CD4-positive, alpha-beta memory T cell (primary cell): ENCODE results near the gene NAV3. TPM values are rescaled to one million over a fixed set of nuclear protein-coding genes. Genes with fewer than 3 reads are reported as not detected.

Source experiments
- CTCF ChIA-PET: fragments of 350-600 bp; sonication (Branson Sonifier 250); formaldehyde crosslinking; loops from one replicate; lab custom pipeline; 2021; ENCODE audit warnings: inconsistent platforms; ENCODE audit not compliant: partially characterized antibody; lab: Charles Lee
- POLR2A ChIA-PET: fragments of 350-600 bp; sonication (Branson Sonifier 250); formaldehyde crosslinking; loops from one replicate; lab custom pipeline; 2021; ENCODE audit not compliant: partially characterized antibody; lab: Charles Lee
- DNase-seq, 5 donors: peaks; one replicate each; pipeline versions ENCODE4 v3.0.0 to v3.0.0-alpha.2; 2020 to 2022; ENCODE audit warnings: mixed read lengths in 1 of 5
- H3K27ac ChIP-seq: one replicate; pipeline ENCODE4 v1.7.0; 2013; ENCODE audit warnings: low read depth, low read length
- H3K27me3 ChIP-seq: 2 replicates; pipeline ENCODE4 v1.7.0; 2013; ENCODE audit warnings: mild to moderate bottlenecking, low read length, moderate library complexity; ENCODE audit not compliant: insufficient read depth
- H3K36me3 ChIP-seq: 2 replicates; pipeline ENCODE4 v1.7.0; 2013; ENCODE audit warnings: mild to moderate bottlenecking, low read length, moderate library complexity; ENCODE audit not compliant: insufficient read depth
- H3K4me1 ChIP-seq: 2 replicates; pipeline ENCODE4 v1.7.0; 2013; ENCODE audit warnings: mild to moderate bottlenecking, low read length, moderate library complexity; ENCODE audit not compliant: insufficient read depth
- H3K4me3 ChIP-seq, 2 donors: one replicate each; pipeline ENCODE4 v1.7.0; 2013; ENCODE audit warnings: low read length in 2 of 2, mild to moderate bottlenecking in 1 of 2
- H3K9me3 ChIP-seq, 2 donors: one replicate each; pipeline ENCODE4 v1.7.0; 2013; ENCODE audit warnings: low read length in 2 of 2, control low read depth in 1 of 2; ENCODE audit not compliant: control insufficient read depth in 1 of 2
- H3K27ac Mint-ChIP-seq, 7 donors: one replicate each; pipeline ENCODE4 v1.8.0; 2020 to 2021; ENCODE audit warnings: mixed read lengths in 7 of 7, mild to moderate bottlenecking in 6 of 7, inconsistent platforms in 3 of 7, moderate library complexity in 3 of 7
- H3K27me3 Mint-ChIP-seq, 2 donors: one replicate each; pipeline ENCODE4 v1.8.0; 2020 to 2021; ENCODE audit warnings: mixed read lengths in 2 of 2
- H3K36me3 Mint-ChIP-seq, 2 donors: one replicate each; pipeline ENCODE4 v1.8.0; 2020 to 2021; ENCODE audit warnings: mixed read lengths in 2 of 2, inconsistent platforms in 1 of 2, mild to moderate bottlenecking in 1 of 2
- H3K4me1 Mint-ChIP-seq, 4 donors: one replicate each; pipeline ENCODE4 v1.8.0; 2020 to 2021; ENCODE audit warnings: mixed read lengths in 4 of 4, mild to moderate bottlenecking in 1 of 4
- H3K4me3 Mint-ChIP-seq, 8 donors: one replicate each; pipeline ENCODE4 v1.8.0; 2020 to 2021; ENCODE audit warnings: mixed read lengths in 8 of 8, mild to moderate bottlenecking in 7 of 8, moderate library complexity in 6 of 8, inconsistent platforms in 3 of 8
- H3K9me3 Mint-ChIP-seq, 8 donors: one replicate each; pipeline ENCODE4 v1.8.0; 2020 to 2021; ENCODE audit warnings: mixed read lengths in 8 of 8, mild to moderate bottlenecking in 5 of 8, inconsistent platforms in 3 of 8, moderate library complexity in 1 of 8
- intact Hi-C: fragments of 100-400 bp; cut with micrococcal nuclease; formaldehyde crosslinking; loops from one replicate; pipeline ENCODE4 v1.15.1; 2023
- polyA plus RNA-seq, 2 donors: library from polyadenylated mRNA; unstranded; fragments of 300-500 nt; fragmentation: Illumina TruSeq; gene quantifications; one replicate each; pipeline ENCODE4 v1.2.3, GENCODE V29; 2021
- total RNA-seq, 2 experiments: library from RNA; stranded (reverse); gene quantifications; one replicate each; pipeline ENCODE4 v1.2.3, GENCODE V29; 2021

The NAV3 gene
- total and polyA plus RNA-seq, 4 experiments from 2014 or later = not detected

- no peak overlapping the region for H3K4me3 ChIP-seq
- no peaks in the 10 kb centered on the region for H3K27me3 Mint-ChIP-seq
- H3K4me1 ChIP-seq = no peaks in the 10 kb centered on the region
- no peaks in the 10 kb centered on the region for H3K27me3 ChIP-seq
- CTCF ChIA-PET = no interaction called here
- H3K4me1 Mint-ChIP-seq = no peaks in the 10 kb centered on the region
- no peak overlapping the region for H3K27ac Mint-ChIP-seq
- no peaks in the 10 kb centered on the region for H3K36me3 ChIP-seq
- no peak overlapping the region for H3K4me3 Mint-ChIP-seq
- no peaks in the 10 kb centered on the region for H3K36me3 Mint-ChIP-seq
- no peaks in the 10 kb centered on the region for H3K9me3 ChIP-seq
- intact Hi-C loops = no loop called here
- no peak for DNase-seq
- no peak overlapping the region for H3K27ac ChIP-seq
- POLR2A ChIA-PET = no interaction called here
- peaks cover 1 to 15% (median 4%) of the 10 kb centered on the region in 8 donors for H3K9me3 Mint-ChIP-seq
These were observed 15.1 kb downstream of the NAV3 start for GRCh38 chr12:77845831-77846230.

- Histone ChIP-seq H3K4me3 (no peak overlapping the region), H3K27ac (no peak overlapping the region), H3K27me3 (no peaks in the 10 kb centered on the region), H3K36me3 (no peaks in the 10 kb centered on the region), H3K9me3 (no peaks in the 10 kb centered on the region), H3K4me1 (no peaks in the 10 kb centered on the region)
- H3K36me3 Mint-ChIP-seq = no peaks in the 10 kb centered on the region
- H3K4me1 Mint-ChIP-seq = no peaks in the 10 kb centered on the region
- H3K9me3 Mint-ChIP-seq = peaks cover 1 to 6% (median 5%) of the 10 kb centered on the region in 8 donors
- no peaks in the 10 kb centered on the region for H3K27me3 Mint-ChIP-seq
- H3K27ac Mint-ChIP-seq = no peak overlapping the region
- no peak for DNase-seq
- intact Hi-C loops = no loop called here
- CTCF ChIA-PET = no interaction called here
- H3K4me3 Mint-ChIP-seq = no peak overlapping the region
- POLR2A ChIA-PET = no interaction called here
These were observed 16.4 kb downstream of the NAV3 start for GRCh38 chr12:77847060-77847541.

GRCh38 chr12:77847680-77848431 is 17.2 kb downstream of the NAV3 start:
- H3K27me3 ChIP-seq = no peaks in the 10 kb centered on the region
- intact Hi-C loops = no loop called here
- Mint-ChIP-seq H3K9me3 (peaks cover 0 to 5% (median 3%) of the 10 kb centered on the region in 8 donors), H3K4me1 (no peaks in the 10 kb centered on the region), H3K4me3 (no peak overlapping the region), H3K27me3 (no peaks in the 10 kb centered on the region), H3K36me3 (no peaks in the 10 kb centered on the region), H3K27ac (no peak overlapping the region)
- no peak for DNase-seq
- H3K4me3 ChIP-seq = no peak overlapping the region
- POLR2A ChIA-PET = no interaction called here
- no peaks in the 10 kb centered on the region for H3K36me3 ChIP-seq
- no peaks in the 10 kb centered on the region for H3K9me3 ChIP-seq
- H3K4me1 ChIP-seq = no peaks in the 10 kb centered on the region
- no peak overlapping the region for H3K27ac ChIP-seq
- CTCF ChIA-PET = no interaction called here

GRCh38 chr12:77850129-77850528 is 19.4 kb downstream of the NAV3 start:
- DNase-seq = no peak
- H3K36me3 Mint-ChIP-seq = no peaks in the 10 kb centered on the region
- ChIA-PET POLR2A (interaction anchor here (0.6 kb wide), 1 partner anchor 17 kb away, joined by 3 read pairs; no protein-coding TSS in a partner anchor), CTCF (no interaction called here)
- no peaks in the 10 kb centered on the region for H3K36me3 ChIP-seq
- H3K4me1 Mint-ChIP-seq = no peaks in the 10 kb centered on the region
- H3K9me3 Mint-ChIP-seq = peaks cover 0 to 5% (median 2%) of the 10 kb centered on the region in 8 donors
- no peak overlapping the region for H3K27ac ChIP-seq
- no peaks in the 10 kb centered on the region for H3K27me3 Mint-ChIP-seq
- H3K4me3 ChIP-seq = no peak overlapping the region
- H3K4me3 Mint-ChIP-seq = no peak overlapping the region
- H3K9me3 ChIP-seq = no peaks in the 10 kb centered on the region
- no peaks in the 10 kb centered on the region for H3K4me1 ChIP-seq
- H3K27ac Mint-ChIP-seq = no peak overlapping the region
- intact Hi-C loops = no loop called here
- no peaks in the 10 kb centered on the region for H3K27me3 ChIP-seq

- H3K27ac Mint-ChIP-seq = no peak overlapping the region
- CTCF ChIA-PET = no interaction called here
- POLR2A ChIA-PET = interaction anchor here (0.6 kb wide), 1 partner anchor 16 kb away, joined by 3 read pairs; no protein-coding TSS in a partner anchor
These were observed 20.0 kb downstream of the NAV3 start for GRCh38 chr12:77850698-77851097.

GRCh38 chr12:77855548-77855947 is 24.9 kb downstream of the NAV3 start:
- peaks cover 0 to 4% (median 0%) of the 10 kb centered on the region in 8 donors for H3K9me3 Mint-ChIP-seq
- ChIA-PET CTCF (no interaction called here), POLR2A (no interaction called here)
- H3K36me3 Mint-ChIP-seq = no peaks in the 10 kb centered on the region
- Histone ChIP-seq H3K27me3 (no peaks in the 10 kb centered on the region), H3K36me3 (no peaks in the 10 kb centered on the region), H3K4me3 (no peak overlapping the region), H3K27ac (no peak overlapping the region), H3K9me3 (no peaks in the 10 kb centered on the region), H3K4me1 (no peaks in the 10 kb centered on the region)
- no peak overlapping the region for H3K27ac Mint-ChIP-seq
- intact Hi-C loops = no loop called here
- DNase-seq = no peak
- no peaks in the 10 kb centered on the region for H3K27me3 Mint-ChIP-seq
- no peak overlapping the region for H3K4me3 Mint-ChIP-seq
- no peaks in the 10 kb centered on the region for H3K4me1 Mint-ChIP-seq

More at GRCh38 chr12:77850698-77851097, 20.0 kb downstream of the NAV3 start:
- Histone ChIP-seq H3K4me3 (no peak overlapping the region), H3K4me1 (no peaks in the 10 kb centered on the region), H3K36me3 (no peaks in the 10 kb centered on the region), H3K9me3 (no peaks in the 10 kb centered on the region), H3K27me3 (no peaks in the 10 kb centered on the region), H3K27ac (no peak overlapping the region)
- intact Hi-C loops = no loop called here
- no peak overlapping the region for H3K4me3 Mint-ChIP-seq
- no peak for DNase-seq
- no peaks in the 10 kb centered on the region for H3K27me3 Mint-ChIP-seq
- H3K4me1 Mint-ChIP-seq = no peaks in the 10 kb centered on the region
- peaks cover 0 to 5% (median 2%) of the 10 kb centered on the region in 8 donors for H3K9me3 Mint-ChIP-seq
- no peaks in the 10 kb centered on the region for H3K36me3 Mint-ChIP-seq

GRCh38 chr12:77861317-77861716 is 30.6 kb downstream of the NAV3 start:
- Histone ChIP-seq H3K27me3 (no peaks in the 10 kb centered on the region), H3K9me3 (no peaks in the 10 kb centered on the region), H3K4me3 (no peak overlapping the region), H3K27ac (no peak overlapping the region), H3K4me1 (no peaks in the 10 kb centered on the region), H3K36me3 (no peaks in the 10 kb centered on the region)
- POLR2A ChIA-PET = no interaction called here
- Mint-ChIP-seq H3K27ac (no peak overlapping the region), H3K27me3 (no peaks in the 10 kb centered on the region), H3K4me3 (no peak overlapping the region), H3K9me3 (peaks cover 0 to 4% (median 1%) of the 10 kb centered on the region in 8 donors), H3K4me1 (no peaks in the 10 kb centered on the region), H3K36me3 (no peaks in the 10 kb centered on the region)
- DNase-seq = no peak
- CTCF ChIA-PET = no interaction called here
- intact Hi-C loops = no loop called here
